B cell (primary cell): ENCODE data around the gene PSRC1. TPM values are rescaled to one million over a fixed set of nuclear protein-coding genes. Genes with fewer than 3 reads are reported as not detected.

Experiments
- ATAC-seq: fragments of 200-7000 bp; cut with Tn5 transposase; one replicate; pipeline ENCODE4 v1.10.0; 2021; ENCODE audit warnings: low read depth, mild to moderate bottlenecking, moderate number of reproducible peaks, moderate library complexity
- CTCF ChIA-PET: fragments of 350-600 bp; sonication (Branson Sonifier 250); formaldehyde crosslinking; loops from one replicate; lab custom pipeline; 2021; ENCODE audit warnings: antibody characterized with exemption, inconsistent platforms; lab: Charles Lee
- POLR2A ChIA-PET: fragments of 350-600 bp; sonication (Branson Sonifier 250); formaldehyde crosslinking; loops from one replicate; lab custom pipeline; 2021; ENCODE audit warnings: antibody characterized with exemption; lab: Charles Lee
- DNase-seq: peaks from one replicate; pipeline ENCODE4 v3.0.0; 2013
- H2AFZ ChIP-seq: 2 replicates; pipeline ENCODE4 v1.6.1; 2012; ENCODE audit warnings: mild to moderate bottlenecking, low read depth, low read length; ENCODE audit not compliant: insufficient read depth, poor library complexity, severe bottlenecking
- H3K27ac ChIP-seq, 2 donors: 1 replicate in 1 of 2; 2 replicates in 1 of 2; pipeline ENCODE4 v1.5.1; 2012 to 2013; ENCODE audit warnings: low read length in 2 of 2, mild to moderate bottlenecking in 2 of 2, moderate library complexity in 1 of 2
- H3K27me3 ChIP-seq, 4 experiments: fragments of 200-600 bp in 1 of 4; sonication (generic) in 1 of 4; replicated peaks in 1 of 4; 1 replicate in 2 of 4; 2 replicates in 2 of 4; pipeline versions ENCODE4 v1.6.1 to v1.7.0; 2013 to 2016; ENCODE audit warnings: low read length in 3 of 4, mild to moderate bottlenecking in 2 of 4, mixed read lengths in 1 of 4, moderate library complexity in 1 of 4; ENCODE audit not compliant: insufficient read depth in 4 of 4, control insufficient read depth in 3 of 4; ENCODE audit errors: control extremely low read depth in 1 of 4
- H3K36me3 ChIP-seq, 2 experiments: replicated peaks in 1 of 2; 1 replicate in 1 of 2; 2 replicates in 1 of 2; pipeline versions ENCODE4 v1.6.1 to v1.7.1; 2013; ENCODE audit warnings: low read length in 1 of 2; ENCODE audit not compliant: insufficient read depth in 2 of 2, control insufficient read depth in 1 of 2; ENCODE audit errors: control extremely low read depth in 1 of 2, extremely low read depth in 1 of 2
- H3K4me1 ChIP-seq, 2 donors: fragments of 200-600 bp in 1 of 2; sonication (generic) in 1 of 2; 1 replicate in 1 of 2; 2 replicates in 1 of 2; pipeline versions ENCODE4 v1.5.1 to v1.6.1; 2013 to 2017; ENCODE audit warnings: low read length in 2 of 2; ENCODE audit not compliant: control insufficient read depth in 2 of 2, insufficient read depth in 2 of 2
- H3K4me2 ChIP-seq: replicated peaks from 2 replicates; pipeline ENCODE3; 2012; ENCODE audit warnings: mild to moderate bottlenecking, low read depth, low read length; ENCODE audit not compliant: poor library complexity, severe bottlenecking
- H3K4me3 ChIP-seq, 5 experiments: fragments of 200-600 bp in 1 of 5; sonication (generic) in 1 of 5; 1 replicate in 3 of 5; 2 replicates in 2 of 5; pipeline versions ENCODE4 v1.5.1 to v1.7.0; 2011 to 2016; ENCODE audit warnings: low read length in 4 of 5, mild to moderate bottlenecking in 4 of 5, low read depth in 2 of 5, control low read depth in 1 of 5, moderate library complexity in 1 of 5; ENCODE audit not compliant: insufficient read depth in 1 of 5; ENCODE audit errors: control extremely low read depth in 1 of 5, extremely low read depth in 1 of 5
- H3K79me2 ChIP-seq: fragments of 200-600 bp; sonication (generic); one replicate; pipeline ENCODE4 v1.6.0; 2016; ENCODE audit warnings: low read length; ENCODE audit not compliant: control insufficient read depth, insufficient read depth
- H3K9ac ChIP-seq: fragments of 200-600 bp; sonication (generic); 2 replicates; pipeline ENCODE4 v1.6.1; 2017; ENCODE audit warnings: mild to moderate bottlenecking, low read length, moderate library complexity
- H3K9me3 ChIP-seq, 3 donors: one replicate each; pipeline versions ENCODE4 v1.6.1 to v1.7.1; 2013; ENCODE audit warnings: low read length in 2 of 3; ENCODE audit not compliant: control insufficient read depth in 2 of 3, insufficient read depth in 1 of 3; ENCODE audit errors: control extremely low read depth in 1 of 3
- H4K20me1 ChIP-seq: 2 replicates; pipeline ENCODE4 v1.6.0; 2012; ENCODE audit warnings: mild to moderate bottlenecking, low read length; ENCODE audit not compliant: insufficient read depth, control insufficient read depth, poor library complexity, severe bottlenecking
- H3K27ac Mint-ChIP-seq: one replicate; pipeline ENCODE4 v1.8.0; 2021; ENCODE audit warnings: mixed read lengths
- H3K27me3 Mint-ChIP-seq: one replicate; pipeline ENCODE4 v1.8.0; 2021; ENCODE audit warnings: mixed read lengths
- H3K4me1 Mint-ChIP-seq: one replicate; pipeline ENCODE4 v1.8.0; 2021; ENCODE audit warnings: mixed read lengths
- H3K4me3 Mint-ChIP-seq: one replicate; pipeline ENCODE4 v1.8.0; 2021; ENCODE audit warnings: mixed read lengths
- H3K9me3 Mint-ChIP-seq: one replicate; pipeline ENCODE4 v1.8.0; 2022; ENCODE audit warnings: mixed read lengths; ENCODE audit not compliant: insufficient read depth
- CTCF ChIP-seq: fragments of 200-600 bp; IDR thresholded peaks from one replicate; pipeline ENCODE4 v1.8.0; 2022; ENCODE audit warnings: antibody characterized with exemption, mild to moderate bottlenecking
- EZH2 ChIP-seq: IDR thresholded peaks from 2 replicates; pipeline ENCODE4 v1.6.1; 2012; ENCODE audit warnings: borderline replicate concordance, low read depth, mild to moderate bottlenecking, moderate library complexity, low read length; ENCODE audit not compliant: insufficient read depth, poor library complexity, severe bottlenecking
- WGBS: methylation state at CpG from one replicate; pipeline ENCODE4 v1.1.5; 2013; ENCODE audit warnings: missing lambda C conversion rate; ENCODE audit not compliant: insufficient coverage; 5-methylcytosine and 5-hydroxymethylcytosine counted together
- intact Hi-C: fragments of 100-400 bp; cut with micrococcal nuclease; formaldehyde crosslinking; loops from one replicate; pipeline ENCODE4 v1.10.0; 2022
- polyA plus RNA-seq: library from polyadenylated mRNA; depleted of rRNA; stranded (reverse); fragments of >200 nt; gene quantifications from 2 replicates; pipeline ENCODE4 v1.2.3, GENCODE V29; 2012
- total RNA-seq, 2 donors: library from RNA; stranded (reverse); fragments of 120-200 nt in 1 of 2; gene quantifications; 1 replicate in 1 of 2; 2 replicates in 1 of 2; pipeline versions ENCODE4 v1.2.3 to v1.2.4, GENCODE V29; 2013 to 2022

Gene PSRC1
- total and polyA plus RNA-seq, 2 donors (not counting 1 experiment from before 2014, with no cell fraction given): 0.25 TPM; not detected in 1

DNA sequence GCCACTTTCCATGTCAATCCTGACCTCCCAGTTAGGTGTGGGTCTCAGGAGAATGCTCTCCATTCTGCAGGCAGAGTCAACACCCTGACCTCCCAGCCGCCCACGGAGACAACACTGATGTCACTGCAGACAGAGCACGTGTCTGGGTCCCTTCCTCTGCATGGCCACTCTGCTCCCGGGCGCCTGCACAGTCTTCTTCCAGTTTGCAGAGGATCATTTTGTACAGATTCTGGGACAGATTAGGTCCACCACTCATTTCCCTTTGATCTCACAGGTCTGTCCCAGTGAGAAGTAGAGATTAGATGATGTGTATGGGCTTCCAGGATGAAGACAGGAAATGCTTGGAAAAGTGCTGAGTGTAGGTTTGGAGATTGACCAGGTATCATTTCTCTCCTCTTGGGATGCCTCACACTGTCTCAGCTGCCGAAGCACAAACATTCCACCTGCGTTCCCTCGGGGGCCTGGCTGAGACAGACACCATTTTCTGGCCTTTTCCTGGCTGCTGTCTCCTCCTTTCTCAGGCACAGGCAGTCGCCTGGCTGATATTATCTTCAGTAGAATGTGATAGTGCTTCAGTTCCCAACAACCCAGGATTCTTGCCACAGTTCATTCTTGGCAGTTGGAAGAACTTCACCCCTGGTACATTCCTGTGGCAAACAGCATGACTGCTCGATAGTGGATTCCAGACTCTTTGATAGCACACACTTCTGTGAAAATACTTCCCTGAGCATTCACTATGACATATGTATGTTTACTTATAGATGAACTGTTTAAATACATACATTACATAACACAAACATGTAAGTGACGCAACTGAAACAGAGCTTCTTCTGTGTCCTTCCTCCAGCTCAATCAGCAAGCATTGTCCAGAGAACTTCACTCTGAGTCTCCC, 16.0 kb upstream of the PSRC1 start:
- intact Hi-C loops: no loop called here
- H3K27ac Mint-ChIP-seq: no peak overlapping the region
- Histone ChIP-seq H3K4me2 (no peak overlapping the region), H3K27me3 (peaks cover 0 to 39% (median 10%) of the 10 kb centered on the region in 4 experiments), H3K4me3 (no peak overlapping the region), H4K20me1 (no peaks in the 10 kb centered on the region), H3K9ac (no peak overlapping the region), H3K4me1 (peaks cover 19 to 23% of the 10 kb centered on the region in 2 donors), H3K9me3 (peaks cover 0 to 3% (median 0%) of the 10 kb centered on the region in 3 donors), H3K79me2 (no peaks in the 10 kb centered on the region), H3K36me3 (no peaks in the 10 kb centered on the region), H3K27ac (no peak overlapping the region), H2AFZ (no peak overlapping the region)
- 89% methylated on average over 9 of the region's 11 CpGs for WGBS
- ChIA-PET CTCF (no interaction called here), POLR2A (no interaction called here)
- no peaks in the 10 kb centered on the region for H3K9me3 Mint-ChIP-seq
- no peak for TF ChIP-seq CTCF
- TF ChIP-seq EZH2: no peak
- H3K27me3 Mint-ChIP-seq: peaks cover 15% of the 10 kb centered on the region
- ATAC-seq (no peak), DNase-seq (no peak)
- H3K4me1 Mint-ChIP-seq: peaks cover 19% of the 10 kb centered on the region
- H3K4me3 Mint-ChIP-seq: no peak overlapping the region

DNA sequence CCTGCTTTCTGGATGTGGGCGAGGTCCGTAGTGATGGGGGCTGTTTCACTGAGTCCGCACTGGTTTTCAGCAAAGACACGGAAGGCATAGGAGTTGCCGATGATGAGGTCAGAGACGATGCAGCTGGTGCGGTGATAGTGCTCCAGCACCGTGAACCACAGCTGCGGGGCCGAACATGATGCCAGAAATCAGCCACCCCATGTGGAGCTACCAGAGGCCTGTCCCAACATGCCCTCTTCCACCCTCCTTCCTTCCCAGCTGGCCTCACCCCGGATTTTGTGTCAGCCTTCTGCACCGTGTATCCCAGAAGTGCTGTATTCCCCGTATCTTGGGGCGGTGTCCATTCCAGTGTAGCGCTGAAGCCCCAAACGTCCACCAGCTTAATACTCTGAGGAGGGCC, 13.8 kb upstream of the PSRC1 start:
- DNase-seq: no peak
- no peak overlapping the region for H2AFZ ChIP-seq
- H3K9me3 Mint-ChIP-seq: no peaks in the 10 kb centered on the region

More for the DNA sequence above, 13.8 kb upstream of the PSRC1 start:
- ATAC-seq: no peak
- H3K4me2 ChIP-seq: no peak overlapping the region
- H3K9me3 ChIP-seq: peaks cover 0 to 3% (median 0%) of the 10 kb centered on the region in 3 donors
- no peaks in the 10 kb centered on the region for H4K20me1 ChIP-seq
- H3K36me3 ChIP-seq: no peaks in the 10 kb centered on the region
- POLR2A ChIA-PET: interaction anchor here (0.7 kb wide), 1 partner anchor 75 kb away, joined by 5 read pairs; no protein-coding TSS in a partner anchor
- peaks cover 15% of the 10 kb centered on the region for H3K27me3 Mint-ChIP-seq
- TF ChIP-seq EZH2 (no peak), CTCF (no peak)
- no peak overlapping the region for H3K27ac Mint-ChIP-seq
- H3K27me3 ChIP-seq: peaks cover 0 to 28% (median 3%) of the 10 kb centered on the region in 4 experiments
- no peak overlapping the region for H3K27ac ChIP-seq
- H3K4me3 ChIP-seq: no peak overlapping the region
- H3K9ac ChIP-seq: no peak overlapping the region
- peaks cover 25% of the 10 kb centered on the region for H3K4me1 Mint-ChIP-seq
- WGBS: 96% methylated on average over 16 of the region's 16 CpGs
- H3K4me3 Mint-ChIP-seq: no peak overlapping the region
- CTCF ChIA-PET: interaction anchor here (0.8 to 3.0 kb wide), 3 partner anchors 20 to 103 kb away, joined by 5 to 13 read pairs (median 7); no protein-coding TSS in a partner anchor
- H3K79me2 ChIP-seq: no peaks in the 10 kb centered on the region
- H3K4me1 ChIP-seq: peaks cover 20 to 24% of the 10 kb centered on the region in 2 donors
- intact Hi-C loops: no loop called here
